Measurements from ENCODE around the gene HDAC5.

Gene HDAC5

DNA sequence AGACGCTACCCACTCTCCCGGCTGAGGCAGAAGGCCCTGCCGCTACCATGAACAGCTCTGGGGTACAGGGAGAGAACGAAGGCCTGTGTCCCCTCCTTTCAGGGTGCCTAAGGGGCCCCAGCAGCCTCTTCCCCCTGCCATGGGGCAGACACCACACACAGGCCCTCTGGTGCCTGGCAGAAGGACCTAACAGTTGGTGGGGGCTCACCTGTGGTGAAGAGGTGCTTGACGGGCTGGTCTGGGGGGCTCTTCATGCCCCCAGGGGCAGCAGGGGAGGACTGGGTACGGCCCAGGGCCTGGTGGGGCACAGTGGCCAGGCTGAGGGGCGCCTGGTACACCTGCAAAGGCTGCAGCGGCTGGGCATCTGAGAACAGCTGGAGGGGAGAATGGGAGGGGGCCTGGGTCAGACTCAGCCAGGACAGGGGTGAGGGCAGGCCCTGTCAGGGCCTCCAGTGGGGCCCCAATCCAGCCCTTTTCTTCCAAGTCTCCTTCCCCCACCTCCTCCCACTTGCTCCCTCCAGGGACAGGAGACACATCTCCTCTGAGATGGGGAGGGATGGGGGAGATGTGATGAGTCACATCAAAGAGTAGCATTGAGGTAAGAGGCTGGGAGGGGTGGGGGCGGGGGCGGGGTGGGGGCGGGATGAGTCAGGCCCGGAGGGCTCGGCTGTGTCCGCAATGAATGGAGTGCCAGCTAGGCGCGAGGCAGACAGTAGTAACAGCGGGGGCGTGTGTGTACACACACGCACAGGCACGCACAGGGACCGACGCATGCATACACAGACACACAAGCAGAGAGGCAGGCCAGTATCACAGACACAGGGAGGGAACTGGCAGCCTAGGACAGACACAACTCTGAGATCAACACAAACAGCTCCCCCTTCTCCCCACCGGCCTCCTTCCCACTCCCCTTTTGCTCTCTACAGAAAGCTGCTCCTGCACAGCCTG lies 36.8 kb downstream of the HDAC5 start:
- DNase-seq = peak; percentile 69

DNA sequence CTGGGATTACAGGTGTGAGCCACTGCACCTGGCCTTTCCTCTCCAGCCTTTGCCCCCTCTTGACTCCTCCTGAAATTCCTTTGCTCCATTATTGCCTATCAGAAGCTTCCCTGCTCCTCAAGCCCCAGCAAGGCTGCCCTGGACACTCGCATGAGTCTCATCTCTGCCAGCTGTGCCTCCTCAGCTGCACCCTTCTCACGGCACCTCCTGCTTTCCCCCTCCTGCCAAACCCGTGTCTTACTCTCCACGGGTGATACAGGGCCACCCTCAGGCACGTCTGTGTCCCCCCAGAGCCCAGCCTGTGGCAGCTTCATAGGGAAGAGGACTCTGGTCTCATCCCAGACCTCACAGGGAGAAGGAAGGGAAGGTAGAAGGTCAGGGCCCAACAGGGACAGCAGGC lies 37.5 kb downstream of the HDAC5 start:
- DNase-seq = no peak

DNA sequence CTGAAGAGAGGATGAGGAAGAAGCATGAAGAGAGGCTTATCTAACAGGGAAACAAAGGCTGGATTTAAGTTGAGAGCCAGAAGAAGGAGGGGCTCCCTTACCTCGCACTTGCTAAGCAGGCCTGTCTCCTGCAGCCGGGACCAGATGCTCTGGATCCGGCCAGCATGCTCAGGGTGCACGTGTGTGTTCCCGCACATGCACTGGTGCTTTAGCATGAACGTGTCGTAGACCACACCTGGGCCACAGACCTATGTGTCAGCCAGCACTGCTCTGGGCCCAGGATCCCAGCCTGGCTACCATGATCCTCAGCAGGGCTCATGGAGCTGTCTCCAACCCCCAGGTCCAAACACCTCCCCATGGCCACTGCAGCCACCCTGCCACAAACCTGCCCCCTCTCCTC lies 38.5 kb downstream of the HDAC5 start:
- DNase-seq = no peak

DNA sequence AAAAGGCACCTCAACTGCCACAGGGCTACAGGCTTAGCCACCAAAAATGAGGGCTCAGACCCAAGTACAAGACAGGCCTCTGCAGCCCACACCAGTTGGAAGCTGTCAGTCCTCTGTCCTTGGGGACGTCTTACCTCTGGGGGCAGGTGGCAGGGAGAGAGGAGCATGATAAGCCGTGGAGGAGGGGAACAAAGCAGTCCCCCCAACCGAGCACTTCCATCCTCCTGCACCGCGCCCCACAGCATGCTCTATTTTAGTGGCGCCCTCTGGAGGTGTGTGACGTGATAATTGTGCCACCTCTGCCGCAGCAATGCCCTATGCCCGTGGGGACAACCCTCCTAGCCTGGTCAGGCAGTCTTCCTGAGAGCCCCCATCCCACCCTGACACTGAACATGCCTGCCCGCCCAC lies 39.3 kb downstream of the HDAC5 start:
- peak; percentile 51 for DNase-seq

DNA sequence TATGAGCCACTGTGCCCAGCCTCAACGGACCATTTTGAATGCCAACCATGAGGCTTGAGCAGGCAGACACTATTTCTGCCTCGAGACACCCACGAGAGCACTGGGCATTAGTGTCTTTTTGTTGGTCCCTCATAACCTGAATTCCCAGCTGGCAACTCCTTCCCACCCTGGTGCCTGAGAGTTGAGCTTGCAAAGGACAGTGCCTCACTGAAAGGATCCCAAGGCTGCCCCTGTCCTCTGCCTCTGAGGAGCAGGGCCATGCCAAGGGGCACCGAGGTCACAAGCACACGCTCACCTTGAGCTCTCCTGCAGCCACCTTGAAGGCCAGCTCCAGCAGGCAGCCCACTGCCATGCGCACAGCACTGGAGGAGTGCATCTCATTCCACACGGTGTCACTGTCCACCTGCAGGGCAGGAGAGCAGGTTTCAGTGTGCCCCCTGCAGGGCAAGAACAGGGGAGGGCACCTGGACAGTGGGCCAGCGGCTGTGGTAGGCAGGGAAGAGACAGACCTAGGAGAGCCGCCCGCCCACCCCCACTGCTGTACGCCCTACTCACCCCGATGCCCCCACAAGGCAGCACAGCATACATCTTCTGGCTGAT lies 40.1 kb downstream of the HDAC5 start:
- DNase-seq = no peak

DNA sequence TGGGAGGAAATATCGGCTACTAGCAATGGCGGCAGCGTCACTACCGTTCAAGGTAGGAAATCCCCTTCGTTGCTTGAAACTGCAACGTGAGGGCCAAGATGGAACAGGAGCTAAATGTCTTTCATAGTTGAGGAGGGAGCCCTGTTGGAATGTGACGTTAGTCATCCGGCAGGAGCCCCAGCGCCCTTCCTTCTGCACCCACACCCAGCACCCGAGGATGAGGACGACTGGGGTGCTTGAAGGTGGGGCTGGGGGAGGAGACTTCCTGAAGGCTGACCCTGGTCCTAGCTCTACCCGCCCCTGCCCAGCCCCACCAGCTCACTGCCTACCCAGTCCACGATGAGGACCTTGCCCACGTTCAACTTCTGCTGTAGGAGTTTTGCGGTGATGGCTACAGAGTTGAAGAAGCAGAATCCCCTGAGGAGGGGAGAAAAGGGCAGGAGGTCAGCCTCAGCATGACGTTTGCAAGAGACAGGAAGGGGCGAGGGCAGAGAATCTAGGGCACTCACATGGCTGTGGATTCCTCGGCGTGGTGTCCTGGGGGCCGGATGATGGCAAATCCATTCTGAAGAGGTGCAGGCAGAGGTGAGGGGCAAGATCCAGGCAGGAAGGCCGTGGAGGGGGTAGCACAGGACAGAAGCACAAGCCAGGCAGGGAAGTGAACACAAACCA lies 41.0 kb downstream of the HDAC5 start:
- DNase-seq = no peak

DNA sequence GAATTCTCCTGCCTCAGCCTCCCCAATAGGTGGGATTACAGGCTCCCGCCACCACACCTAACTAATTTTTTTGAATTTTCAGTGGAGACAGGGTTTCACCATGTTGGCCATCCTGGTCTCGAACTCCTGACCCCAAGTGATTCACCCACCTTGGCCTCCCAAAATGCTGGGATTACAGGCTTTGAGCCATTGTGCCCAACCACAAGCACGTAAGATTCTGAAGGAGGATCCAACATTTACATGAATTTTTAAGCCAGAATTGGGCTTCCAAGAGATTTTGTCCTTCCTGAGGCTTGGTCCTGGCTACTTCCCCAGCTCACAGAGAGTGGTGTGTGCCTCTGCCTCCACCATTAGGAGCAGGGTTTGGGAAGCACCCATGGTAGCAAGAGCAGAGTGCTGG lies 41.8 kb downstream of the HDAC5 start:
- no peak for DNase-seq

DNA sequence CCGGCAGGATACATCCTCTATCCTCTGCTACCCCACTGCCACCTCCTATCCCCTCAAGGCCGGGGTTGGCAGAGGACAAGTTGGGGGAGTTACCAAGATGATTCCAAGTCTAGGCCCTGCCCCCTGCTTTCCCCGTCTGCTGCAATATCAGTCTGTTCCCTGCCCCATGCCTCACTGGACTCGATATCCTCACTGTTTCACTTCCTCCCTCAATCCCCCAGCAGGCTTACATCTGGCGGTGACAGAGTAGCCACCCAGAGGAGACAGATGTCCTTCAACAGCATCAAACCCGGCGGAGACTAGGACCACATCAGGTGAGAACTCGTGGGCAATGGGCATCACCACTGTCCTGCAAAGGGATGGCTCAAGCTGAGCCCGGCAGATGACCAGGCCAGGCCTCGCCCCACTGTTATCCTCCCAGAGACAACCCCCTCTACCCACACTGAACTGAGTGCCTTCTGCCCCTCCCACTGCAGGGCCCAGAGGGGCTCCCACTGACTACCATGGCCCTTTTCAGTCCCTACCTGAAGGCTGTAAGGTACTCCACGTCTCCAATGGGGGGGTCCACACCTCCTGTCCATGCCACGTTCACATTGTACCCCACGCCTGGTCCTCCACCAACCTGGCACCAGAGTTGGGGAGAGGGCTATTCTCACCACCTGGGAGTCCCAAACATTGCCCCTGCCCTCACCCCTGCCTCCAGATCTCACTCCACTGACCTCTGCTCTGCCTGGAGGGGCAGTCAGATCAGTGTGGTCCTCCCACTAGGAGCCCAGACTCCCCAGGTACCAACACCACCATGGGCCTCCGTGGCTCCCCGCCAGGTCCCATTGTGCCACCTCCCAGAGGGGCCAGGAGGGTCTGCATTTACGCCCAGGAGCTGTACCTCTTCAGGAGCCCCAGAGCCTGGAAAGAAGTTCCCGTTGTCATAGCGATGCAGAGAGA lies 43.3 kb downstream of the HDAC5 start:
- DNase-seq = no peak

DNA sequence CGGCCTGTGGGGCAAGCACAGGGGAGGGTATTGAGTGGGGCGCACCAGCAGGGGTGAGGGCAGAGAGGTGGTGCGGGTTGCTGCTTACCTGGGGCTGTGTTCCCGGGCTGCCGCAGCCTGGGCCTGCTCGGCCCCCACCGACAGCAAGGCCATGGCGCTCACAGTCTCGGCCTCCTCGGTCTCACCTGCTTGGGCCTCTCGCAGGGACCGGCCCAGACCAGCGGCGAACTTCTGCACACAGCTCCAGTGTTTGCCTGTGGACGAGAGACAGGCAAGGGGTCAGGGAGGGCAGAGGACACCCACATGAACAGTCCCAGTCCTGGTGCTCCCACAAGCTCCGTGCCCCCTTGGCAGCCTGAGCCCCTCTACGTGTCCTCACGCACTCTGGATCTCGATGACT lies 45.0 kb downstream of the HDAC5 start:
- no peak for DNase-seq

DNA sequence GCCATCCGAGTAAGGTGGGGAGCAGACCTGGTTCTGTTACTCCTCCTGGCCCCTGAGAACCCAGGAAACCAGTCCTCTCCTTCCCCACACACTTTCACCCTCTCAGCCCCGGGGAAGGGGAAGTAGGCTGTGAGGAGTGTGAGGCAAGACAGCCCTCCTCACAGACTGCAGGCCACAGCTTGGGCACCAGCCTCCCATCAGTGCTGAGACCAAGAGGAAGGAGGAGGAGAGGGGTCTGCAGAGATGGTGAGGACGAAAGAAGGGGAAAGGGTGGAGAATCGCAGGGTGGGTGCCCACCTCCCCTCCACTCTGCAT lies 45.9 kb downstream of the HDAC5 start:
- DNase-seq = no peak

DNA sequence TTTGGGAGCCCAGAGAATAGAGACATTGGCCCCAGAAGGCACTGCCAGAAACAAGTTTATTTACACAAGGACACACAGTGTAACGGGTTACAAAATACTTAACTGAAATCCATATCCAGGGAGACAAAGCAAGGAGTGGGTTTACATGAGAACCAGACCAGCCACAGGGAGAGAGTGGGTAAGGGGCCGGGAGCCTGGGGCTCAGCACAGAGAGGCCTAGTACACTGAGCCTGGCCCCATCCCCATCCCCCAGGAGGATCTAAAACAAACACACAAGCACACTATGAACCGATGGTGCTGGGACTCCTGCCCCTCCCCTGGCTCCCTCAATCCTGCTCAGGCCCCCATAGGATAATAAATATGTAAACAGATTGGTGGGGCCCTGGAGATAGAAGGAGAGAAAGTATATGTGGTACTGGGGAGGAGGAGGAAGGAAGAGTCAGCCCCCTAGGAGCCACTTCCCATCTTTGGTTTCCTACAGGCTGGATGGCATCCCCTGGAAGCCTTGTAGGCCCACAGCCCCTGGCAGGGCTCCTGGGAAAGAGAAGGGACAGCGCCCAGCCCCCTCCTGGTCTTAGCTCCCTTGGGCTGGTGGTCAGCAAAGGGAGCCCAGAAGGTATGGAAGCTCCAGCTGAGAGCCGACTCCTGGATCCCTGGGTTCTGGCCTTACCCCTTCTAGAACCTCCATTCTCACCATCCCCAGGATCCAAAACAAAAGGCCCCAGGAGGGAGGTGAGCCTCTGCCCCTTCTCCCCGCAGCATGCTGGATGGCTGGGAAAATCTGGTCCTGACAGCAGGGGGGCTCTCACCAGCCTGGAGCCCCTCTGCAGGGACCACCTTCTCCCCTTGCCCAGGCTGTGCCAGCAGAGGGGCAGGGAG lies 46.5 kb downstream of the HDAC5 start:
- DNase-seq = no peak

DNA sequence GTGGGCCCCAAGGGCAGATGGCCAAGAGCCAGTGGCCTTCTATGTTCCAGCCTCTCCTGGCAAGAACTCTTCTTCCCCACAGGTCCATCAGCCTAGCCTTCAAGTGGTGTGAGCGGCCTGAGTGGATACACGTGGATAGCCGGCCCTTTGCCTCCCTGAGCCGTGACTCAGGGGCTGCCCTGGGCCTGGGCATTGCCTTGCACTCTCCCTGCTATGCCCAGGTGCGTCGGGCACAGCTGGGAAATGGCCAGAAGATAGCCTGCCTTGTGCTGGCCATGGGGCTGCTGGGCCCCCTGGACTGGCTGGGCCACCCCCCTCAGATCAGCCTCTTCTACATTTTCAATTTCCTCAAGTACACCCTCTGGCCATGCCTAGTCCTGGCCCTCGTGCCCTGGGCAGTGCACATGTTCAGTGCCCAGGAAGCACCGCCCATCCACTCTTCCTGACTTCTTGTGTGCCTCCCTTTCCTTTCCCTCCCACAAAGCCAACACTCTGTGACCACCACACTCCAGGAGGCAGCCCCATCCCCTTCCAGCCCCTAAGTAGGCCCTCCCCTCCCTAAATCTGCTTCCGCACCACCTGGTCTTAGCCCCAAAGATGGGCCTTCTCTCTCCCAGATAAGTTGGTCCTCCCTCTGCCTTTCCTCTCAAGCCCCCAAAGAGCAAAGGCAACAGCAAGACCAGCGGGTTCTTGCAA lies 47.7 kb downstream of the HDAC5 start:
- DNase-seq = no peak

DNA sequence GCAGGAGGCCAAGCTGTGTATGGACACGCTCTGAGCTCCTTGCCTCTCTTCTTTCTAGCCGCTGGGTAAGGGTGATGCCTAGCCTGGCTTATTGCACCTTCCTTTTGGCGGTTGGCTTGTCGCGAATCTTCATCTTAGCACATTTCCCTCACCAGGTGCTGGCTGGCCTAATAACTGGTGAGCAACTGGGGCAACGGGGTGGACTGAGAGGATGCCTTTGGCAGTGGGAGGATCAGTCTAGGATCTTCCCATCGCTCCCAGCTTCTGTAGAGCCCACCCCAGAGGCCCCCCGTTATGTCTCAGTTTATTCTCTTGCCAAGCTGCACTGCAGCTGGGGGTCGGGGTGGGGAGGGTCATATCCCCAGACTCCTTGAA lies 48.5 kb downstream of the HDAC5 start:
- DNase-seq = no peak

DNA sequence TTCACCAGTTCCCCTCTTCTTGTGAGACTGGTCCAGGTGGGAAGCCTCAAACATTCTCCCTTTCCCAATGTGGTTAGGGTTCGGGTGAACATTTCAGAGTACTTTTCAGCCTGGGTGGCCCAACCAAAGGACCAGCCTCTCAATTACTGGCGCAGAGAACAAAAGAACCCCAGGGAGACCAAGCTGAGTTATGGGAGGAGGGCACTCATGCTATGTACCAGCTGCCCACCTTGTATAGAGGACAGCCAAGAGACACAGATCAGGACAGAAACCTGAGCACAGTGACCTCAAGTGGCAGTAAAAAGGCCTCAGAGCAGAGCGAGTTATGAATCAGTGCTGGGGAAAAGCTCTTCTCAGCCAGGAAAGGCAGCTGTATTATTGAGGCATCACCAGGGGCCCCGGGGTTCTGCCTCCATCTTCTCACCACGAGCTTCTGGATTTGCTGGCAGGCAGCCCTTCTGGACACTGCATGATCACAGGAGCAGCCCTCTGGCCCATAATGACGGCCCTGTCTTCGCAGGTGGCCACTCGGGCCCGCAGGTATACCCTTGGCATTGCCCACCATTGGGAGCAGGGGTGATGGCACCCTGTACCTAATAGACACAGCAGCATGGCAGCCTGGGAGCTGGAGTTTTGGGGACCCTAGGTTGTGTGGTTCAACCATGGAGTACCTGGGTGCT lies 49.1 kb downstream of the HDAC5 start:
- no peak for DNase-seq

DNA sequence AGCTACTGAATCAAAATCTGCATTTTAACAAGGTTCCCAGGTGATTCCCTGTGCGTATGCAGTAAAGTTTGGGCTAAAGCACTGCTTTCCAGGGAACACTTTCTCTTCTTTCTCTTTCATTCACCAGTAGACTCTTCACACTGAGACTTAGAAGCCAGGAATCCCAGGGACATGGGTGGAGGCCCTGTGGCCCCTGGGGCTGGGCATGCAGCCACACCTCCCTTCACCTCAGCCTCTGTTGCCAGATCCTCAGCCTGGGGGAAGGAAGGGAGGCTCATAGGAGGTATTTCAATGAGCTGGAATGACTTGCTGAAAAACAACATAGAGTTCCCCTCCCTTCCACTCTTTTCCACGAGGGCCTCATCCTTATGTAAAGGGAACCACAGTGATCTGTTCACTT lies 51.7 kb downstream of the HDAC5 start:
- DNase-seq = no peak

DNA sequence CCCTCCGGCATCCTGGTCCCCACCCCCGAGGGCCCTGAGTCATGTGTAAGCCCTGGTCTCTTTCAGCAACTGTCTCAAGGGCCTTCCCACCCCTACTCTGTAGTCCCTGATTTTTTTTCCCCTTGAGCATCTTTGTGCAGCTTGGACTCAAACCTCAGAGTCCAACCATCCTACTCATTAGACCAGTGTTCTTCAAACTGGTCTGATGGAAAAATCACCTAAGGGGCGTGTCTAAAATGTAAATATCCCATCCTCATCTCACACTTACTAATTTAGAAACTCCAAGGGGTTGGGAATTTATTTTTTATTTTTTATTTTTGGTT lies 52.3 kb downstream of the HDAC5 start:
- DNase-seq = no peak

DNA sequence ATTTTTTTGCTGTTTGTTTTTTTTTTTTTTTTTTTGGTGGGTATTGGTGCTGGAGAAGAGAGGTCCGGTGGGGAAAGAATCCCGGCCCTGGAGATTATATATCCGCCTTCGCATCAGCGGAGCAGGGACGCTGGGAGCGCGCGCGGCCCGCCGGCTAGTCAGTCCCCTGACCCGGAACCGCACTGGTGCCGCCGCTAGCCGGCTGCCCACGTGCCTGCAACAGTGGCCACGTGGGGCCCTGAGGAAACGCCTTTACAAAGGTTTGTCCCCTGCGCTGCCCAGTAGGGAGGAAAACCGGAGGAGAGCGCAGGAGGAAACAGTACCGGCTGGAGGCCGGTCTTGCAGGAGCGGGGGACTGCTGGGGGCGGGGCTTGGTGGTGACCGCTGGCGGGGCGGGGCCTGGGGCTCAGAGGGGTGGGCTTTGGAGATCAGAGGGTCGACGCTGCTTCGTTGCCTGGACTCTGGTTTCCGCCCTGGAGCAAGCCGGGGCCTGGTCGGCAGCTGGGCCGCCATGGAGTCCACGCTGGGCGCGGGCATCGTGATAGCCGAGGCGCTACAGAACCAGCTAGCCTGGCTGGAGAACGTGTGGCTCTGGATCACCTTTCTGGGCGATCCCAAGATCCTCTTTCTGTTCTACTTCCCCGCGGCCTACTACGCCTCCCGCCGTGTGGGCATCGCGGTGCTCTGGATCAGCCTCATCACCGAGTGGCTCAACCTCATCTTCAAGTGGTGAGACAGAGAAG lies 52.8 kb downstream of the HDAC5 start, which contains the start of gene G6PC3:
G6PC3 (plus strand) TSS at position 281 of the 743 bp plus-strand sequence; CDS start at position 512, 231 bp downstream.
- DNase-seq = peak; percentile 96

DNA sequence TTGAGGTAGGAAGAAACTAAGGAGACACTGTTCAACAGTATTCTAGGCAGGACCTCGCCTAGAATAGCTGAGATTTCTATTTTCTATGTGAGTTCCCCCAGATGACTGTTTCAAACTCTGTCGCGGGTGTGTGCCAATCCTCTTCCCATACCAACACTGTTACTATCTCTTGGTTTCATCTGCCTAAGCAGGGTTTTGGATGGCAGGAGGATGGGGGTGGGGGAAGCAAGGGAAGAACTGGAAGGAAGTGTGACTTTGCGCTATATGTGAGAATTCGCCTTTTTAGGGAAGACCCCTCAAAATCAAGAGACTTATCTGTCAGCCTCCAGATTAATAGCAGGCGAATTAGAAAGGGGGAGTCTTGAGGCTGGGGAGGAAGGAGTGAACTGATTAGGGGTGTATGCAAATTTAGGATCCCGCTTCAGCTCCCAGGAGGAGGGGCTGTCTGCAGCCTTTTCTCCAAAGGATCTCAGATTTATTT lies 53.4 kb downstream of the HDAC5 start:
- DNase-seq = peak; percentile 20

DNA sequence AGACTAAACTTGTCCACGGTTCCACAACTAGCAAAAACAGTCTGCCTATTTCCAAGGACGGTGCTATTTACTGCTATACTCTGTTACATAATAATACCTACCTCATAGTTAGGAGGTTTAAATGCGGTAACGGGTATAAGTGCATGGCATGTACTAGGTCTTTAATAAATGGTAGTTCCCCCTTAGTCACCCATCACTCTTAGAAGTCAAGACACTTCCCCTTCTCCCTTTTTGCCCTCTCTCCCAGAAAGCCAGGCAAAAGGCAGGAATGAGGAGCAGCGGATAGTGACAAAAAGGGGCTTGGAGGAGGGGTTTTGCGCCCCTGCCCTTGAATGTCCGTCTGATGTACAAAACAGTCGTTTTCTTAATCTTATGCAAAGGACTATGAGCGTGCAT lies 55.9 kb downstream of the HDAC5 start:
- no peak for DNase-seq

All from activated CD4-positive, alpha-beta T cell treated with anti-CD3 and anti-CD28 coated beads, Interleukin-10, Interleukin-2, amounts not matched to agents 100 ng/mL and 50 ng/mL, durations not matched to agents 16 hours and 8 hours (primary cell).